LHCN-M2 (cell line): ENCODE results near the gene IFNLR1. TPM values are rescaled to one million over a fixed set of nuclear protein-coding genes. Genes with fewer than 3 reads are reported as not detected.
"Not testable (repeated sequence)": the region's sequence is repeated elsewhere in the genome, so short reads cannot be mapped to it uniquely, and the experiment has no call there.

Source experiments
- DNase-seq: peaks from one replicate; pipeline ENCODE4 v3.0.0-alpha.2; 2012; ENCODE audit warnings: low read depth
- polyA plus RNA-seq: library from polyadenylated mRNA; unstranded; fragments of >200 nt; gene quantifications from one replicate; pipeline ENCODE4 v1.2.1, GENCODE V29; 2012; ENCODE audit warnings: missing spikeins
- total RNA-seq: library from RNA; depleted of rRNA; stranded (reverse); fragments of >200 nt; gene quantifications from 2 replicates; pipeline ENCODE4 v1.2.3, GENCODE V29; 2014; rRNA removed

Gene IFNLR1
- total RNA-seq = not detected in 2 replicates
- not detected for polyA plus RNA-seq

DNA sequence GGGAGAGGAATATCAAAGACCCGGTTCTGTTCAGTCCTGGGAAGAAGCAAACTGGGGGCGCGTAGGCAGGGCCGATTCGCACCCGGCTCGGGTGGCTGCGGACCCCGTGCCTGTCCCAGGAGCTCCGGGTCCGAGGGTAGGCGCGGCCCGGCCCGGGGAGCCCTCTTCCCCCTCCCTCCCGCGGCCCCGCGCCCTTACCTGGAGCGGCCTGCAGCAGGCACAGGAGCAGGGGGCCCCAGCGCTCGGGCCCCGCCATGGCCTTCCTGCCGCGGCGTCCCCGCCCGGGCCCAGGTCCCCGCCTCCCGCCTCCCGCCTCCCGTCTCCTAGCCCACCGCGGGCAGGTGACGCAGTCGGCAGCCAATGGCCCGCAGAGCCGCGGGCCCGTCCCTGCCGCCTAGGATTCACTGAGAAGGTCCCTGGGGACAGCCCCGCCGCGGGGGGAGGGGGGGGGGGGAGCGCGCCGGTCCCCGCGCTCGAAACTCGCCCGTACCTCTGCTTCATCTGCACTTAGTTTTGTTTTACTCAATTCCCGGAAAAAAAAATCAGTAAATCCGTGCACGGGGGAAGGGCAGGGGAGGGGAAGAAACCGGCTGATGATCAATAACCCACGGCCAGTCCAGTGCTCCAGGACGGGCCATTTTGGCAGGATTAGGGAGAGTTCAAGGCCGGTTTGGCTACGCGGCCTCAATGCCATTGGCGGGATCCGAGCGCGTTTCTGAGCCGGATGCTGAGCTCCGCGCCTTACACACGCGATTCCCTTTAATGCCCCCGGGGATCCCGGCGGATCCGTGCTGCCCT is at the start of gene IFNLR1:
Gene IFNLR1 (minus strand): TSS at position 297 of the 798 bp plus-strand sequence. CDS start 41 bp downstream, at position 256.
- DNase-seq = no peak

DNA sequence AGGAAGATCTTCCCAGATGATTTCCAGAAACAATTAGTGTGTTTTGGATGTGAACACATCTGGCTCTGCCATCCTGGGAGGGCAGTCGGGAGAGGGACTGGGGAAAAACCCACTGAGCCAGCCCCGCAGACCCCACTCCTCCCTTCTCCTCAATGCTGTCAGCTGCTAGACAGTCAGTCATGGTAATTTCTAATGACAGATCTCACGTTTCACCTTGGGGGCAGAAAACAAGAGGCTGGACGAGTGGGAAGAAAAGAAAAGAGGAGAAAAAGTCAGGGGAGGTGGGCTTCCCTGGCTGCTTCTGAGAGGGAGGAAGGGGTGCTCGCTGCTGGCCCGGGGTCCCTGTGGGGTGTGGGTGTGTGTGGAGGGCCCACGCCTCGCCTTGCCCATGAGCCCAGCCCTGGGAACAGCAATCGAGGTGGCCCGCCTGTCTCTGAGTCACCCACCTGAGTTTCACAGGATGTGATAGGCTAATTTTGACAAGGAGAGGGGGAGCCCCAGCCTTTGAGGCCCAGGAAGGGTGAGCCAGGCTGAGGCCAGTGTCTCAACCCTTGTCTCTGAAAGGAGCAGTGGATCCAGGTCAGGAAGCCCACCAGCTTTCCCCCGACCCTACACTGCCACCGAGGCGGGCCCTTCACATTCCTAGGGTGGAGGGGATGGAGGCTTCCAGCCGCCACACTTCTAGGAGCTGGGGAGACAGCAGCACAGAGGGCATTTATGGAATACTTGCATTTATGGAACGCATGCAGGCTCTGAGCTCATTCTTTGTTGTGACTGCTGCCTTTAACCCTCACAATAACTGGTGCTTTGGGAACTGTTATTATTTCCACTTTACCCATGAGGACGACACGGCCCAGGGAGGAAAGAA is 49.1 kb upstream of the IFNLR1 start:
- no peak for DNase-seq

DNA sequence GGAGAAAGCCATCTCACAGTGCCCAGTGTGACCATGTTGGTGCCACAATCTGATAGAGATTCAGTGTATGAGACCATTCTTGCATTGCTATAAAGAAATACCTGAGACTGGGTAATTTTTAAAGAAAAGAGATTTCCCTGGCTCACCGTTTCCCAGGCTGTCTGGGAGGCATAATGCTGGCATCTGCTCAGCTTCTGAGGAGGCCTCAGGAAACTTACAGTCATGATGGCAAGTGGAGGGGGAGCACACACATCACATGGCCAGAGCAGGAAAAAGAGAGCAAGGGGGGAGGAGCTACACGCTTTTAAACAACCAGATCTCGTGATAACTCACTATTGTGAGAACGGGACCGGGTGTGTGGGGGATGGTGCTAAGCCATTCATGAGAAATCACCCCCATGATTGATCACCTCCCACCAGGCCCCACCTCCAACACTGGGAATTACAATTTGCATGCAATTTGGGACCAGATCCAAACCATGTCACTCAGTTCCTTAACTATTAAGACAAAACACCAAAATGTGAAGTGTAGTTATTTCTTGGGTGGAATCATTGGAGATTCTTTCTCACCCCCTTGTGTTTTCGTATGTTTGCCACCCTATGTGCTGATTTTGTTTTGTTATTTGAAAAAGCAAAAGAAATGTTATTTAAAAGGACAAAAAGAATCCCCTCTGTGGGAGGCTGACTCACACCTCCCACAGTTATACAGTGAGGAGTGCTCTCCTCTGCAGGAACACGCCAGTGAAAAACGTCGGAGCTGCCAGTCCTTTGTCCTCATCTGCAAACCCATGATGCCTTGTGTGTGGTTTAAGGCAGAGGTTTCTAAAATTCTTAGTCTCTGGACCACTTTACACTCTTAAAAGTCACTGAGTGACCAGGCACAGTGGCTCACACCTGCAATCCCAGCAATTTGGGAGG is 46.9 kb upstream of the IFNLR1 start:
- no peak for DNase-seq

DNA sequence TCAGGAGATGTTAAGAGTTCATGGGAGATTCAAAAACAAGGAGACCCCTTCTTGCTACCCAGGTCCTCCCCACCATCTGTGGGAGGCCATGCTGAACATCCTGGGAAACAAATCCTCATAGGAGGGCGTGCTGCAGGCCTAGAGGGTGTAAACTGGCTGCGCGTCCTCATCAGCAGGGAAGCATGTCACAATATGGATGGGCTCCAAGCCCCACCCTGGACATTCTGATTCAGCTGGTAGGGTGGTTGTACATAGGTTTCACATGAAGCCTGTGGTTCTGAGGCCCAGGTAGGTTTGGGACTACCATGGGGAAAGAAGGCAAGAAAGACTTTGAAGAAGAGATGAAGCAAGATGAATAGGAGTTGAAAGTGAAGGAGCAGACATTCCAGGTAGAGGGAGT is 44.6 kb upstream of the IFNLR1 start:
- DNase-seq = no peak

DNA sequence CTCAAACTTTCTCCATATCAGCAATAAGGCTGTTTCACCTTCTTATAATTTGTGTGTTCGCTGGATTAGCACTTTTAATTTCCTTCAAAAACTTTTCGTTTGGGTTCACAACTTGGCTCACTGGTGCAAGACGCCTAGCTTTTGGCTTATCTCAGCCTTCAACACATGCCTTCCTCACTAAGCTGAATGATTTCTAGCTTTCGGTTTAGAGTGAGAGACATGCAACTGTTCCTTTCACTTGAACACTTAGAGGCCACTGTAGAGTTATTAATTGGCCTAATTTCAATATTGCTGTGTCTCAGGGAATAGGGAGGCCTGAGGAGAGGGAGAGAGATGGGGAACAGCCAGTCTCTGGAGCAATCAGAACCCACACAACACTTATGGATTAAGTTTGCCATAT is 41.2 kb upstream of the IFNLR1 start:
- no peak for DNase-seq

DNA sequence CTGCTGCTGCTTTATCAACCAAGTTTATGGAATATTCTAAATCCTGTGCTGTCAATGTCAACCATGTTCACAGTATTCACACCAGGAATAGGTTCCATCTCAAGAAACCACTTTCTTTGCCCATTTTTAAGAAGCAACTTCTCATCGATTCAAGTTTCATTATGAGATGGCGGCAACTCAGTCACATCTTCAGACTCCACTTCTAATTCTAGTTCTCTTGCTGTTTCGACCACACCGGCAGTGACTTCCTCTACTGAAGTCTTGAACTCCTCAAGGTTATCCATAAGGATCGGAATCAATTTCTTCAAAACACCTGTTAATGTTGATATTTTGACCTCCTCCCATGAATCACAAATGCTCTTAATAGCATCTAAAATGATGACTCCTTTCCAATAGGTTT is 39.7 kb upstream of the IFNLR1 start:
- no peak for DNase-seq

DNA sequence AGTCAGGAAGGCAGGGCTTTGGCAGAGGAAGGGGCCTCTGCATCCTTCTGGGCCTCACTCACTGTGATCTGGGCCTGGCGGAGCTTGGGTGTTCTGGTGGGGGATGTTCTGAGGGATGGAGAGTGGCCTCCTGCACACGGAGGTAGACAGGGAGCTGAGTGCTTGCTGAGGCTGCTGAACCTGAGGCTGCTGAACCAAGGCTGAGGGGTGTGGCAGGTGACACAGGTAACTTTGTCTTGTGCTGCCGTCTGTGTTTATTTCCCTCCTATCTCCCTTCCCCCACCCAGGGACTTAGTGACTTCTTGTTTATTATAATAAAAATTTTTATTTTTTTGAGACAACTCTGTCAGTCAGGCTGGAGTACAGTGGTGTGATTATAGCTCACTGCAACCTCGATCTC is 37.7 kb upstream of the IFNLR1 start:
- DNase-seq = no peak

DNA sequence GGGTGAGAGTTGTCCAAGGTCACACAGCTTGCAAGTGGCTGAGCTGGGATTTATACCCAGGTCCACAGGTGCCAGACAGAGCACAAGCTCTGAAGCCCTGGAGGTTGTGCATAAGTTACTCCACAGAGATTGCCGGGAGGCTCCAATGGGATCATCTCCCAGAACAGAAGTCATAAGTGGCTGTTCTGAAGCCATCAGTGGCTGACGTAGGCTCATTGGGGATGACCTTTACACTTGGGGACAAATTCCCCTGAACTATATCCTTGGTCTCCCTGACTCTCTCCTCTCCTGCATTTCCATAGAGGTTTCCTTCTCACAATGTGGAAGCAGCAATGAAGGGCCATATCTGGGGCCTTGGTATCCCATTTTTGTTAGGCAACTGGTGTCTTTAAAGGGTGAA is 37.0 kb upstream of the IFNLR1 start:
- DNase-seq = no peak

DNA sequence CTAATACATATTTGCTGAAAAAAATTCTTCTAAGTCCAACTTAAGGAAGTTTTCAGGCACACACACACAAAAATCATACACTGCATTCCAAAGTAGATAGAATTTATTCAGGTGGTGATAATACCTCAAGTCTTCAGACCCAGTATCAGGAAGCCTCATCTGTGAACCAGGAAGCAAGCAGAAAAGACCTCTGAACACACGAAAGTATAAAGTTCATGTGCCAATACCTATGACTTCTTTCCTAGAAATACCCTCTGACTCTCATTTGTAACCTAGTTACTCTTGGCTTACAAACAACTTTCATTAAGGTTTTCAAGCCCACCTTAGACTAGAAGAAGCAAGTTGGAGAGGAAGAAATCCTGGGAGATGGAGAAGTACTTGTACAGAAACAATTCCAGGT is 35.7 kb upstream of the IFNLR1 start:
- DNase-seq = no peak

DNA sequence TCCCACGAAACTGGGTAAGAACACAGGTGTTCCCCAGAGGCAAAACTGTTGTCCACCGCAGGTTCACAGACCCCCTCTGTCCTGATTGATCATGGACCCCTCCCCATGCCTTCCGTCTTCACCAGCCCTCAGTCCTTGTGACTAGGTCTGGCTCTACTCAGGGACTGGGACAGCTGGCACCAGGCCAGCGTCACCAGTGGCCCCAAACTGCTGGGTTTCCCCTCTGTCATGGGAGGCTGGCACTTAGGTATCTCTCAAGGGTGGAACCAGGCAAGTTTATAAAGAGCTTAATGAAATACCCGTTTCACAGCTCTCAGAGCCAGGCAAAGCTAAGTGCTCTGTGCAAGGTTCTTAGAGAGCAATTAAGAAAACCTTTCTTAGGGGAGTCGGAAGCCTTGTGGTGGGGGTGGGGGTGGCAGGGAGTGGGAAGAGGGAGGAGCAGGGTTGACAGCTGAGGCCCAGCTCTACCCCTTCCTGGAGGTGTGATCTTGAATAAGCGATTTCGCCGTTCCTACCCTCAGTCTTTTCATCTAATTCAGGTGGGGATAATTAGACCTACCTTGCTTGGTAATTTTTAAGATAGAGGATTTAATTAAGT is 35.0 kb upstream of the IFNLR1 start:
- DNase-seq = no peak

DNA sequence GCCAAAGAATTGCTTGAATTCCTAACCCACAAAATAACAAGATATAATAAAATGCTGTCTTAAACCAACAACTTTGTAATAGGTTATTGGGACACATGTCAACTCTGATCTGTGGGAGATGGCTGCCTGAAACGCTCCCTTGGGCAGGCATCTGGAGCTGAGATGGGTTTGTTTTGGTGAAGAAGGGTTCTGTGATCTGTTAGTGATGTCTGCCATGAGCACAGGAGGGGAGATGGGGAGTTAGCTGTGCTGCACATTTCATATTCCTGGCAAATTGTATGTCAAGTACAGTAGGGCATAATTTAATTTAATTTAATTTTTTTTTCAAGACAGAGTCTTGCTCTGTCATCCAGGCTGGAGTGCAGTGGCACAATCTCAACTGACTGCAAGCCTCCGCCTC is 34.2 kb upstream of the IFNLR1 start:
- no peak for DNase-seq

DNA sequence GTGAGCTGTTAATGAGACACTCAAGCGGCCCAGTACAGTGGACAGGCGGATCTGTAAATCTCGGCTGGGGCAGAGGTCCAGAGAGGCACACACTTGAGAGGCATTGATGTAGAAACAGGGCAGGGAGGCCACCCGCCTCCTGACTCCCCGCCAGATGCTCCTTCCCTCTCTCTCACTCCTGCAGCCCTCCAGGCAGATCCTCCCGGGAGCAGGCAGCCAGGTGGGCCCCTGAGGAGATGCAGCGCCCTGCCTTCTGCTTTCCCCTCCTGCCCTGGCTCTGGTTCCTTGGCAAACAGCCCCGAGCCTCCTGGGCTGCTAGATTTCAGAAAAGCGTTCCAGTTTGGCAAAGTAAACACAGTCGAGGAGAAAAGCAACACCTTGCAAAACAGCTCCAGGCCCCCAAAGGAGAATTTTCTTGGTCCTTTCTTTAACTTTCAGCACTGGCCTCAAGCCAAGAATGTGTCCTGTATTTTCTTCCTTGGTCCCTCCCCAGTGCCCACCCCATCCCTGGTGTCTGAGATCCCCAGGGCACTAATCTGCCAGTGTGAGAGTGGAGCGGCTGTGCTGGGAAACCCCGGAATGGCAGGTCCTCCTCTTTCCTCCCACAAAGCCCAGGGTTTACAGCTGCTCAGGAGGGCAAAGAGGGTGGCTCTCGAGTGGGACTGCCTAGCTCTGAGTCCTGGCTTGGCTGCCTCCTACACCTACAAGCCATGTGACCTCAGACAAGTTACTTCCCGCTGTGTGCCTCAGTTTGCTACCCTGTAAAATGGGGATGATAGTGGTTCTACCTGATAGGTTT is 29.4 kb upstream of the IFNLR1 start:
- no peak for DNase-seq

DNA sequence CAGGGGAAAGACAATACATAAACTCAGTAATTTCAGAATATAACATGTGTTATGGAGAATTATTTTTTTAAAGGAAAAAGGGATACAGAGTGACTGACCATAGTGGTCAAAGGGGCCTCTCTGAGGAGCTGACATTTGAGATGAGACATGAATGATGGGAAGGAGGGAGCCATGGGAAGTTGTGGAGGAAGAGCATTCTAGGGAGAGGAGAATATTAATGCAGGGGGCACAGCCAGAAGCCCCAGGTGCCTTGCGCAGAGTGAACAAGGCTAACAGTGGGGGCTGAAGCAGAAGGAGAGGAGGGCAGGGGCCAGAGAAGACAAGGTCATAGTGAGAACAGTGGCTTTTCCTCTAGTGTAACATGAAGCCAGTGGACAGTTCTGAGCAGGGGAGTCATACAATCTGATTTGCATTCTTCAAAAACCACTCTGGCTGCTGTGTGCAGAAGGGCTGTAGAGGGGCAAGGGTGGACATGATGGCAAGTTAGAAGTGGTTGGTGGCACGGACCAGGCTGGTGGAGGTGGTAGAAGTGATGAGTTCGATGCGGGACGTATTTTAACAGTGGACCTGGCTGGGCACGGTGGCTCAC is 28.2 kb upstream of the IFNLR1 start:
- DNase-seq = no peak

DNA sequence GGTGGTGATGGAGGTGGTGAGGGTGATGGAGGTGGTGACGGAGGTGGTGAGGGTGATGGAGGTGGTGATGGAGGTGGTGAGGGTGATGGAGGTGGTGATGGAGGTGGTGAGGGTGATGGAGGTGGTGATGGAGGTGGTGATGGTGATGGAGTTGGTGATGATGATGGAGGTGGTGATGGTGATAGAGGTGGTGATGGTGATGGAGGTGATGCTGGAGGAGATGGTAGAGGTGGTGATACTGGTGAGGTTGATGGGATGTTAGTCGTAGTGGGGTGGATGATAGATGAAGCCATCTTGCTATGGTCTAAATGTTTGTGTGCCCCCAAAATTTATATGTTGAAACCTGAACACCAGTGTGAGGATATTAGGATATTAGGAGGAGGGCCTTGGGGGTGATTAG is 25.3 kb upstream of the IFNLR1 start:
- DNase-seq = no peak

DNA sequence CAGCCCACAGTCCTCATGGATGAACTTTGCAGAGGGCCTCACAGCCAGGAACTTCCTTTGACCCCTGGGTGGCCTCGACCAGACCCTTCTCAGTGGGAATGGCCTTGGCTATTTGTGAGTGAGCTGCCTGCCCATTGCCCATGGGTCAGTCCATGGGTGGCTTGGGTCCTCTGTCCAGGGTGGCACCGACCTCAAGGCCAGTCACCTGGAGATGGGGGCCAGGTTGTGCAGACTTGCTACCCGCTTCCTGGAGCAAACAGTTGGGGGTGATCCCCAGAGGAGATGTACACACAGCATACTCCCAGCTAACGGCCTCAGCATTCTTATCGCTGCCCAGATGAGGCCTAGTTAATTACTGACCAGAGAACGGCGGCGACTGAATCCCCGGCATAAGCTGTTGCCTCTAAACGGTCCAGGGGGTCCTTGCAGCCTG is 23.1 kb upstream of the IFNLR1 start:
- DNase-seq = no peak

DNA sequence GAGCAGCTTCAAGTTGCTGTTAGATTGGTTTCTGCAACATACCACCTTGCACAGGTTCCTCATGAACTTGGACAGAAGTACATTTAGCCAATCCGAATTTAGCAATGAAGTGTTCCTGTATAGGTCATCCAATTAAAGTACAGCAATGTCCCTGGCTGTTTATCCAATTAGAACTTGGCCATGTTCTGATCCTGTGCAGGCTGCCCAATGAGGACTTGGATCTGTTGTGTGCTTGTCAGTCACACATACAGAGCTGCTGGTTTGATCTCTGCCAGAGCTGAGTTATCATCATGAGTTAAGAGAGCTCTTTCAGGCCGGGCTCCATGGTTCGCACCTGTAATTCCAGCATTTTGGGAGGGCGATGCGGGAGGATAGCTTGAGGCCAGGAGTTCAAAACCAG is 22.0 kb upstream of the IFNLR1 start:
- no peak for DNase-seq

DNA sequence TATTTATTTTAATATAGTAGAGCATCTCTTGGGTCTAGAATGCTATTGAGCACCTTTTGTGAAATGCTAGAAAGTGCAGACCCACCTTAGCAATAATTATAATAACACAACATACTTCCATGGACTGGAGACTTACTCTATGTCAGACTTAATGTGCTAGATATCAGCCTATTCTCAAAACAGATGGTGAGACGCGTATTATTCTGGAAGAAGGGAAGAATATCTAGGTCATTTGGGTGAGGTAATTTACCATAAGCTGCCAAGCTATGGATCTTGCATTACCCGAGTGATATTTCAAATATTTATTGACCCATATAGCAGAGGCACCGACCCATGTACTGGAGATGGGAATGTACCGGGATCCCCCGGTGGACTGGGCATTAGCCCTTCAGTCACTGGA is 20.6 kb upstream of the IFNLR1 start:
- no peak for DNase-seq

DNA sequence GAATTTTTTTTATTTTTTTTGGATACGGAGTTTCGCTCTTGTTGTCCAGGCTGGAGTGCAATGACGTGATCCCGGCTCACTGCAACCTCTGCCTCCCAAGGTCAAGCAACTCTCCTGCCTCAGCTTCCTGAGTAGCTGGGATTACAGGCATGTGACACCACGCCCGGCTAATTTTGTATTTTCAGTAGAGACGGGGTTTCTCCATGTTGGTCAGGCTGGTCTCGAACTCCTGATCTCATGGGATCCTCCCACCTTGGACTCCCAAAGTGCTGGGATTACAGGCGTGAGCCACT is 20.3 kb upstream of the IFNLR1 start:
- DNase-seq = not testable (repeated sequence)

DNA sequence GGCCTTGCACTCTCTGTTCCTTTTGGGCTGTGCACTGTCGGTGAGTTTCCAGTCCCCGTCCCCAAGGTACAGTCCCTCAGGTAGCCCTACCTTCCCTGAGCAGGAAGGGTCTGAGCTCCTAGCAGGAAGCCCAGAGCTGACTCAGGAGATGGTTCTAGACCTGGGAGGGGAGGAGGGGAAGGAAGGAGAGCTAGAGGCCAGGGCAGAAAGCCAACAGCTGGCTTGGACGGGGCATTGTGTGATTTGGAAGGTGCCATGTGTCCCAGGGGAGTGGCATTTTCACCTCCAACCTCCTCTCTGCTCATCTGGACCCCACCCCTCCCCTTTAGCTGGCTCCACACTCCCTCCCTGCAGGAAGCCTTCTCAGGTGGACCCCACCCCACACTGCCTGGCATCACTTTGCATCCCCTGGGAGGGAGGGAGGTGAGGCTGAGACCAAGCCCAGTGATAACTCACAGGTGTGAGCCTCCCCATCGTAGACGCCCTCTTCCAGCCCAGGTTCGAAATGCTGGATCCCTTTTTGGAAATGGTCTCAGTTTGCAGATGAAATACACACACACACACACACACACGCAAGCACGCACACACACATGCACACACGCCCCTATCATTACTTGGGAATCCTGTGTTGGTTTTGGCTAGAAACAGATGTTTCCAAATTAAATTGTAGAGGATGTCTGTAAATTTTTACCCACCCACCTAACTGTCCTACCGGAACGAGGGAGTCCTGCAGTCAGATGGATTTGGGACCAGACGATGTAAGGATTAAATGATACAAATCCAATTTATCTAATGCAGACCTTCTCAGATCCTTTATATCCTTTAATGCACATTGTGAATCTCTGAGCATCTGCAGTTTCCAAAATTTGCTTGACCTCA is 19.7 kb upstream of the IFNLR1 start:
- DNase-seq = no peak
